ENCODE data around the gene ADNP2. TPM values are rescaled to one million over a fixed set of nuclear protein-coding genes. Genes with fewer than 3 reads are reported as not detected.

Gene ADNP2
- total and polyA plus RNA-seq, 2 of the 4 experiments (the other 2 are of a cell fraction), result 5.6 to 18.3 TPM

- H4K8ac ChIP-seq (ENCODE audit: low read depth in 2 of 2, low read length in 2 of 2), result no peak overlapping the region
- no peak overlapping the region for H2BK15ac ChIP-seq (ENCODE audit: low read depth, low read length)
- H3K9ac ChIP-seq (ENCODE audit: low read depth, low read length), result no peak overlapping the region
- no peak overlapping the region for H3K56ac ChIP-seq (ENCODE audit: extremely low read depth, insufficient read depth, low read length)
- H3K27ac ChIP-seq (ENCODE audit: insufficient read depth, low read length), result no peak overlapping the region
- no peak overlapping the region for H3K23ac ChIP-seq (ENCODE audit: low read depth, low read length)
- ATAC-seq (ENCODE audit: low read depth) (no peak), DNase-seq (no peak)
- no peaks in the 10 kb centered on the region for H3K36me3 ChIP-seq (ENCODE audit: control insufficient read depth, insufficient read depth, low read length)
- dilution Hi-C loops (cut with HindIII; ENCODE audit: low sequenced_read_pairs, unreplicated experiment) (no loop called here), in situ Hi-C loops (cut with MboI; ENCODE audit: low sequenced_read_pairs) (no loop called here), intact Hi-C loops (cut with micrococcal nuclease) (no loop called here)
- ChIA-PET CTCF (no interaction called here), POLR2A (ENCODE audit: unreplicated experiment) (no interaction called here)
- no peak overlapping the region for H3K4me2 ChIP-seq (ENCODE audit: low read depth, low read length)
- no TSS peak for BruUV-seq (replicated peaks)
- H2BK5ac ChIP-seq (ENCODE audit: low read depth, low read length, poor library complexity, severe bottlenecking), result no peak overlapping the region
- H3K27me3 ChIP-seq (ENCODE audit: control insufficient read depth, insufficient read depth, low read length), result no peaks in the 10 kb centered on the region
- no peak overlapping the region for H3K14ac ChIP-seq (replicated peaks; ENCODE audit: low read depth, low read length)
- no peak overlapping the region for H2AK9ac ChIP-seq (replicated peaks; ENCODE audit: low read depth, low read length, poor library complexity)
- H2AFZ ChIP-seq (replicated peaks; ENCODE audit: low read length, poor library complexity), result no peak overlapping the region
- 87% methylated on average over 8 of the region's 18 CpGs; no CpG with 5 or more reads in 1 of the 2 experiments for WGBS, 2 experiments (ENCODE audit: extremely low coverage in 2 of 2, insufficient read length in 1 of 2)
- no peak overlapping the region for H3K4ac ChIP-seq (ENCODE audit: low read depth, low read length)
- no peak overlapping the region for H4K5ac ChIP-seq (ENCODE audit: low read depth, low read length)
- TF ChIP-seq NFE2L2 (IDR thresholded peaks at IDR 0.05; ENCODE audit: low read depth, low read length) (no peak), RAD21 (IDR thresholded peaks at IDR 0.05; ENCODE audit: low read length) (no peak), CHD1 (IDR thresholded peaks at IDR 0.05; ENCODE audit: low read depth, low read length) (no peak), CTCF (conservative IDR thresholded peaks at IDR 0.05; ENCODE audit: low read depth, low read length) (no peak), USF2 (IDR thresholded peaks at IDR 0.05; ENCODE audit: low read depth, low read length) (no peak), RFX5 (IDR thresholded peaks at IDR 0.05; ENCODE audit: low read depth, low read length) (no peak), CEBPB (IDR thresholded peaks at IDR 0.05; ENCODE audit: low read depth, low read length) (no peak), FOS (IDR thresholded peaks at IDR 0.05; ENCODE audit: low read depth, low read length) (no peak), RCOR1 (IDR thresholded peaks at IDR 0.05; ENCODE audit: insufficient replicate concordance, low read length) (no peak), ELK1 (IDR thresholded peaks at IDR 0.05; ENCODE audit: borderline replicate concordance, low read depth, low read length) (no peak), SMC3 (IDR thresholded peaks at IDR 0.05; ENCODE audit: low read depth, low read length) (no peak), MAFK (IDR thresholded peaks at IDR 0.05; ENCODE audit: low read depth, low read length) (no peak), POLR2A (IDR thresholded peaks at IDR 0.05; ENCODE audit: low read depth, low read length) (no peak), MXI1 (IDR thresholded peaks at IDR 0.05; ENCODE audit: borderline replicate concordance, low read depth, low read length) (no peak), BHLHE40 (IDR thresholded peaks at IDR 0.05; ENCODE audit: low read depth, low read length) (no peak), MAZ (IDR thresholded peaks at IDR 0.05; ENCODE audit: borderline replicate concordance, low read depth, low read length) (no peak)
- no peak overlapping the region for H3K4me3 ChIP-seq (ENCODE audit: insufficient read depth, low read depth, low read length)
- no peak overlapping the region for H3K18ac ChIP-seq (ENCODE audit: low read depth, low read length)
- peaks cover 10% of the 10 kb centered on the region for H3K9me1 ChIP-seq (ENCODE audit: insufficient read depth, low read length)
- no peak overlapping the region for H2AK5ac ChIP-seq (ENCODE audit: low read depth, low read length)
- H3K79me1 ChIP-seq (ENCODE audit: low read depth in 1 of 2, low read length in 2 of 2), result peaks cover 0 to 9% of the 10 kb centered on the region in 2 experiments; a peak in 1 of 4 replicates
- H4K20me1 ChIP-seq (ENCODE audit: insufficient read depth, low read length), result no peaks in the 10 kb centered on the region
- H3K4me1 ChIP-seq (ENCODE audit: control insufficient read depth, insufficient read depth, low read length), result peaks cover 2% of the 10 kb centered on the region; the same call in 1 of the 2 replicates
- no peak overlapping the region for H2BK20ac ChIP-seq (ENCODE audit: low read depth, low read length)
- no peaks in the 10 kb centered on the region for H3K9me3 ChIP-seq (ENCODE audit: control insufficient read depth, insufficient read depth, low read length)
- no peak overlapping the region for H4K91ac ChIP-seq (ENCODE audit: insufficient read depth, low read depth, low read length)
- no peak overlapping the region for H2BK120ac ChIP-seq (ENCODE audit: low read depth, low read length)
These were observed 66.6 kb downstream of the ADNP2 start for GRCh38 chr18:80175451-80176204.

All from IMR-90 (cell line).